ENCODE data around the gene CDS2. TPM values are rescaled to one million over a fixed set of nuclear protein-coding genes. Genes with fewer than 3 reads are reported as not detected.

Gene CDS2
- polyA plus RNA-seq, 3 donors: 32.1 to 39.7 (median 36.8) TPM

DNA sequence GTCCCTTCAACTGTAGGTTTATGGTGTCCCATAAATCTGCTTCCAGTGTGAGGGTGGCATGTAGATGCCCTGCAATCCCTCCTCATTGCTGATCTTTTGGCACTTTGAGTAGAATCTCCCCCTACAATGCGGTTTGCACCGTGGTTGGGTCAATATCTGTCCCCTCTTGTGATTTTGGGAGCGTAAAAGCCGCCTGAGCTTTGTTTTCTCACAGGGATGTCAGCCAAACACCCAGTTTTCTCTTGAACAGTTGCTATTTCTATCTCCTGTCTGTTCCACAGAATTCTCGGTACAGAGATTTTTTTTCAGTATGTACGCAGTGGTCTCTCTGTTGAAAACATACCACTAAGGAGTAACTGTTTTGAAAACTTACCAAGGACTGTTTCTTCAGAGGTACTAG is 21.8 kb downstream of the CDS2 start:
- DNase-seq: no peak

DNA sequence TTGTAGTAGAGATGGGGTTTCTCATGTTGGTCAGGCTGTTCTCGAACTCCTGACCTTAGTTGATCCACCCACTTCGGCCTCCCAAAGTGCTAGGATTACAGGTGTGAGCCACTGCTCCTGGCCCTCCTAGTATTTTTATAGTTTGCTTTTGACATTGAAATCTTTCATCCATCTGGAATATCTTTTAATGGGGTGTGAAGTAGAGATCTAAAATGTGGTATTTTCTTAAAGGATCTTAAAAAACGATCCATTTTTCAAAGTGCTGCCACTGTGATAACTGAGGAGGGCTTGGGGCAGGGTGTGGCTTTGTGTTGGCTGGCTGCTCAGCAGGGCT is 23.1 kb downstream of the CDS2 start:
- DNase-seq: no peak

DNA sequence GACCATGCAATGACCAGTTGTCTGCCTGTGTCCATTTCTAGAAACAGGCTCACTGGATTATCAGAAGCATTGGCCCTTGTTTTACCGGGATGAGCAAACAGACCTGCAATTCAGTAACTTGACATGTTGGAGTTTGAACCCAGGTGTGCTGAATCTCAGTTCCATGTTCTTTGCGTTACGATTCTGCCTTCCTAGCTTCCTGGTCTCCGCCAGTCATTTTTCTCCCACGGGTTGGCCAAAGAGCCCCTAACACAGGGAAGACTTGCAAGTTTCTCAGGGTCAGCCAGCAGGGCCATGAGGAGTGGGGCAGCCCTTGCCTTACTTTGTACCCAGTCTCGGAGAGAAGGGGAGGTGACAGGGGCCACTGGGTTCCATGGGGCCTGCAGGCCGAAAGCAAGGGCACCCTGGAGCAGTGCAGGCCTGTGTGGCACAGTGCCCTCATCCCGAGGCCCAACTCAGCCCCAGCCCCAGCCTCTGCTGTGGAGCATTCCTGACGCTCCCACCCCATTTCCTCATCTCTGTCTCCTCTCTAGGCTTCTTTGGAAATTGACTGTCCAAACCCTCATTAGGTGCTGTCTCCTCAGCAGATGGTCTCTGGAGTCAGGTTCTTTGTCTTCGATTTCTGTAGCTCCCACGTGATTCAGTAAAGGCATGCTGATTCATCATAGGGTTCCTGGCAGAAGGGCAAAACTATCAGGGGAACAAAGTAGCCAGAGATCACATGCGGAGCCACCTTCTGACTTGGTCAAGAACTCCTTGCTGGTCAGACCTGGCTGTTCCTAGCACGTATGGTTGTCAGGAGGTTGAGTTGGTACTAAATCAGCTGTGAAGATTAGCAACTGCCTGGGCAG is 23.6 kb downstream of the CDS2 start:
- no peak for DNase-seq

DNA sequence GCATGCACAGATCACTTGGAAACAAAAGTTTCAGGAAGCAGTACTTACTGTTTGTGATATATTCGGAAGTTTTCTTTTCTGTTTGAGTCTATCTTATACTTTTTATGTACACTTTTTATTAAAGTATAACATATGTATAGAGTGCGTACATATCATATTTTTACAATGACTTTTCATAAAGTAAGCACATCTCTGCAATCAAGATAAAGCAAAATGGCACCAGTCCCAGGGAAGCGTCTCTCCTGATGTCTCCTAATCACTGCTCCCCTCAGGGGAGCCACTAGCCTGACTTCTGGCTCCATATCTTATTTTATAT is 26.3 kb downstream of the CDS2 start:
- DNase-seq: no peak

DNA sequence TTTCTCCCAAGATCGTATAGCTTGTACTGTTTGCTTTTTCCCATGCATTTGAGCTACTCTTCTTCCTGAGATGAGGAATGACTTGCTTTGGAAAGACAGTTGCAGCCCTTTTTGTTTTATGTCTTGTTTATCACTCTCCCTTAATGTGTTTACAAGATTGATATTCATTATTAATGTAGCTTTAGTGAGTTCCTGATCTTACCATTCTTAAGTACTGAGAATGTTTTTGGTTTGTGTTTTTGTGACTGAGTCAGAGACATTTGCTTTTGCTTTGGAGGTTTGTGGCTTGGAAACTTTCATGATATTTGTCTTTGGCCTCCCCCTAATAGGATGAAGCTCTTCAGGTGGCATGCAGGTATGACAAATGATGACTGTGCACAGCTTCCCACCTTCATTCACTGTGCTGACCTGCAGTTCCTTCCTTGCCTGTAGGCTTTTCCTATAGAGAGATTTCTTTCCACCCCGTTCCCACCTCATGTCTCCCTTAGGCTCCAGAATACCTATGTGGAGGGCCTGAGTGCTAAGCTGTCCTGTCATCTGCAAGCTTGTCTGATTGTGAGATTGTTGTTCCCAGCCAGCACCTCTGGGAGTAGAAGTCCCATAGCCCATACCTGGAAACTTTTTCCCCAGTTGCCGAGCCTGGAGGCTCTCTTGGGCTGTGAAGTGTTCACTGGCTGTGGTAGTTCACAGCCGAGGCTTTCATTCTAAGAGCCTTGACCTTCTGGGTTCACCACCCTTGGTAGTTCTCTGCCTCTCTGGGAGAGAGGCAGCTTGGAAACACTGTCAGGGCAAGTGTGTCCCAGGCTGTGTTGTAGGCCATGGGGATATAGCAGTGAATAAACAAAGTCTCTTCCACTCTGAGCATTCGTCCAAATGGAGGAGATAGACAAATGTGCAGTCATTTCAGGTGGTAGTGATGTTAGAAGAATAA is 27.1 kb downstream of the CDS2 start:
- DNase-seq: no peak

DNA sequence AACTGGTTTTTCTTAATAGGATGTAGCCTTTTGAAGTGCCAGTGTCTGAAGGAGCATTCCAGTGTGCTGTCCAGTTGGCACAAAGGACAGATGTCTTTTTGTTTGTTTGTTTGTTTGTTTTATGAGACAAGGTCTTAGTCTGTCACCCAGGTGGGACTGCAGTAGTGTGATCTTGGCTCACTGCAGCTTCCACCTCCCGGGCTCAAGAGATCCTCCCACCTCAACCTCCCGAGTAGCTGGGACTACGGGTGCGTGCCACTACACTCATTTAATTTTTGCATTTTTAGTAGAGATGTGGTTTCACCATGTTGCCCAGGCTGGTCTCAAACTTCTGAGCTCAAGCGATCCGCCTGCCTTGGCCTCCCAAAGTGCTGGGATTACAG is 27.7 kb downstream of the CDS2 start:
- DNase-seq: no peak

DNA sequence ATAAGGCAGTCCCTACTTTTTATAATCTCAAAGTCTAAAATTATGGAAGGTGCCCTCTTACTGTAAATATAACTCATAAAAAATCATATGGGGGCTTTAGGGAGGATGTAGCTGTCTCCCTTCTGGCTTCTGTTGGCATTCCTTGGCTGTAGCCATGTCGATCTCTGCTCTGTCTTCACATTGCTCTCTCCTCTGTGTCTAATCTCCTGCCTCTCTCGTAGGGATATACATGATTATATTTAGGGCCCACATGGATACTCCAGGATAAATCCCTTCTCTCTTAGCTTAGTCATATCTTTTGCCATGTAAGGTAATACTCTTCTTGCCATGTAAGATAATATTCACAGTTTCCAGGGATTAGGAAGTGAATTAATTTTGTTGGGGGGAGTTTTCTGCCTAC is 28.6 kb downstream of the CDS2 start:
- DNase-seq: no peak

DNA sequence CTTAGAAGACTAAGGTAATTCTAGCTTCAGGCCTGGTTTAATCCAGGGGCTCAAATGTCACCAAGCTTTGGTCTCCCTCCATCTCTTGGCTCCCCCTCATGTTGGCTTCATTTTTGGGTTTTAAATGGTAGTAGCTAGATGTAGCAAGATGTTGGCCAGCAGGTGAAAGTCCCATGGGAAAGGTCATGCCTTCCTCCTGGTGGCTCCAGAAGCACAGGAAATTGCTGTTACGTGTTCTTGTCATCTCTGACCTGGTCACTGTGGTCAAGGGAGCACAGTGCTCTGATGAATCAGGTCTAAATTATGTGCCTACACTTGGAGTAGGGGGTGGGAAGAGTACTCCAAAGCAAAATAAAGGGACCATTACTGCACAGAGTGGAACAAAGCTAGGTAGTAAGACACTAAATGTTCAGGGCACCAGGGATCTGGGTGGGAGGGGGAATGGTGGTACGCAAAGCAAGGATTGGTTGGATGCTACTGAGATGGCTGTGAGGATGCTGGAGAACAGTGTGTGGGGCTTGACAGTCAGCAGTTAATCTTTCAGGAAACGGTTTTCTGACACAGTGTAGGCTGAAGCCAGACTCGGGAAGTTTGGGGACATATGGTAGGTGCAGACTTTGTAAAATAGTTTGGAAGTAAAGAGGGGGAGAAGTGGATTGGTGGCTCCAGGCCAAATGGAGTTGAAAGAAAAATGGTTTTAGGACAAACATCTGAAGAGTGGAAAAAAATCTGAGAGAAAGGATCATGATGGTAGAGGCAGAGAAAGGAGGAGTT is 30.1 kb downstream of the CDS2 start:
- no peak for DNase-seq

DNA sequence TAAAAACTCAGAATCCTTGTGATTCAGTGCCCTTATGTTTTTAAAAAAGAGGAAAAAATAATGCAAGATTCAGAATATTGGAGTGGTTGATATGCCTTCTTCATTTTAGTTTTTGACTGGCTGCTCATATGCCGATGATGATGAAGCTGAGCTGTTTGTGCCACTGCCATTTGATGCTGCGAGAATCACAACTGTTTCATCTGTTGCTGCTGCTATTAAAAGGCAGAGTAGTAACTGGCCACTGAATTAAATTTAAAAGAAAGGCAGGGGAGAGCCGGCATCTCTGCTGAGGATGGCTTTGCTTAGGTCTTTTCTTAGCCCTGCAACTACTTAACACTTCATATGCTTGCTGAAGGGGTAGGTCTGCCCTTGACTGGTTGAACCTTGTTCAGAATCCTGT is 33.1 kb downstream of the CDS2 start:
- DNase-seq: no peak

DNA sequence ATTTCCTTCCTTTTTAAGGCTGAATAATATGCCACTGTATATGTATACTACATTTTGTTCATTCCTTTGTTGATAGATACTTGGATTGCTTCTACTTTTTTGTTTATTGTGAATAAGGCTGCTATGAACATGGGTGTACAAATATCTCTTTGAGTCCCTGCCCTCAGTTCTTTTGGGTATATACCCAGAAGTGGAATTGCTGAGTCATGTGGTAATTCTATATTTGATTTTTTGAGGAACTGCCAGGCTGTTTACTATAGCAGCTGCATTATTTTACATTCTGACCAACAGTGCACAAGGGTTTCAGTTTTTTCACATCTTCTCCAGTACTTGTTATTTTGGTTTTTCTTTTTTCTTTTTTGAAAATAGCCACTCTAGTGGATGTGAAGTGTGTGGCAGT is 34.1 kb downstream of the CDS2 start:
- DNase-seq: no peak

DNA sequence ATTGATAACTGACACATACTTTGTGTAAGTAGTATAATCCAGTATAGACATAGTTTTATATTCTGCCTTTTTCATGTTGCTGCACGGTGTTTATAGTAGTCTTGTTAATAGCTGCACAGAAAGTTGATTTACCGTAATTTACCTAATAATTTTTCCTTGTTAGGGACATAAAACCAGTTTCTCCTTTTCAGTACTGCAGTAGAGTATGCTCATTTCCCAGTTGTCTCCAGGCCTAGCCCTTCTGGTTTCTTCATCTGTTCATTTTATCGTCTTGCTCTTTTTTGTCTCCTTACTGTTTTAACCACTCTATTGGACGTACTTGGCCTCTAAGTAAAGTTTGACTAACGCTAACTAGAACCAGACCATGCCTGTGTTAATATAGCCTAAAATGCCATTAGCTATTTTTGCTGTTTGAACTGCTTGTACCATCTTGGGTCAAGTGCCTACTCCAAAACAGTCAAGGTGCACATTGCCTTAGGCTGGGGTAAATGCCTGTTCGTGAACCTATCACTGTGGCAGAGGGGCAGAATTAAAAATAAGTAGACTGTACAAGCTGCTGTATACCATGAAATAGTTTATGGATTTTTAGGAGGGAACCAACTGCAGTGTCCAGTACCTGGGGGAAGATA is 34.8 kb downstream of the CDS2 start:
- DNase-seq: no peak

DNA sequence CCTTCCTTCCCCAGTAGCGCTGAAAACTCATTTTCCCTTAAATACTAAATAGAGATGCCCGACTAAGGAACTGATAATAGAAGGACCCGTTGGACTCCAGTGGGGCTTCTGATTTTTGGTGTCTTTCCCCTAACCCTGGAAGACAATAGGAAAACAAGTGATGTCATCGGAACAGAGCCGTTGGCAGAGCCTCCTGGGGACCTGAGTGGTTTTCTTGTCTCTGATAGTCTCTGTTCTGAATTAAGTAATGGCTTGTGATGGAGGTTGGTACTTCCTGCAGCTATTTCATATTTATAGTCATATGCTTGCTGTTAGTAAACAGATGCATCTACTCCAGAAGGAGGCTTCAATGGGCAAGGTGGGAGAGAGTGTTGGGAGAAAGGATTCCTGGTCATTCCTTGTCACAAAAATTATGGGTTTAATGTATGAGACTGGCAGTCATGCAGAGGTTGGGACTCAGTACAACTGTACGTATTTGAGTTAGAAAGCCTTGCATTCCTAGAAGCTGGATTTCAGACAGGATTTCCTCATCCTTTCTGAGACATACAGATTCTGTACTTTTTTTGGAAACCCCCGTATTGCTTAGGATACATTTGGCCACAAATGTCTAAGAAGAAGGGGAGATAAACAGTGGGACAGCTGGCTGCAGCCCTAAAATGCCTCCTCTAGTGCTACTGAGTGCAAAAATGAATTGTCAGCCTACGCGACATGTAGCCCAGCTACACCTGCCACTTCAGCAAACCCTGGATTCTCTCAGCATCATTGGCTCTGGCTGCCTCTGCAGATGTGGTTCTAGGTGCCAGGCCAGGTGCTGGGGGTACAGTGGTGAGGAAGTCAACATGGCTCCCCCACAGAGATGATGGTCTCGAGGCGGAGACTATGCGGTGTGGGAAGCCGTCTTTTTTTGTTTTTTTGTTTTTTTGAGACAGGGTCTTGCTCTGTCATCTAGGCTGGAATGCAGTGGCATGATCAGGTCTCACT is 38.1 kb downstream of the CDS2 start:
- DNase-seq: no peak

DNA sequence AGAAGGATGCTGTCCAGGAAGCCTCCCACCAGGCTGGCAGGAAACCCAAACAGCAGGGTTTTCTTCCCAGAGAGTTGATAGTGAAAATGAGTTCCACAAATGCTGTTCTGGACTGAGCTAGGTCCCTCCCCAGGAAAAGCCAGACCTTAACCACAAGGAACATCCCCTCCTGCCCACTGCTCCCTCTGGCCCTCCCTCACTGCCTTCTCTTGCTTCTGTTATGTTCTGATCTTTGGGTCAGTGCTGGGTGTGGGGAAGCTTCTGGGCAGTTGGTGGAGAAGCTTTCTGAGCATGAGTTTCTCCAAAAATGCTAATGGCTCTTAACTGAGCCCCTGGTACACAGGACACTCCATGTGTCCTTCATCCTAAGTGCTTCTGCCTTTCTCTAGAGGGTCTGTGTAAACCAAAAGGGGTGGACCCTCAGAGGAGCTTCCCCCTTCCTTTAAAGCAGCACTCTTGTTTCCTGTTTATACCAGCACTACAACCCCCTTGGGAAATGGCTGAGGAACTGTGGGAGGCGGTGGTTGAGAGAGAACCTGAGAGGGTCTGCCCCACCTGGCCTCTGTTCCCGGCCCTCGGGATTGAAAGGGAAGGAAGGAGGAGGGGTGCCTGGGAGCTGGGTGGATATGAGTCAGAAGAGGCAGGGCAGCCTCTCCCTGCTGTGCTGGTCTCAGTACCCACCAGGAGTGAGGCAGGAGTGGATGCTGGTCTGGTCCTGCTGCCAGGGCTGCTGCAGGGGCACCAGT is 42.0 kb downstream of the CDS2 start:
- no peak for DNase-seq

DNA sequence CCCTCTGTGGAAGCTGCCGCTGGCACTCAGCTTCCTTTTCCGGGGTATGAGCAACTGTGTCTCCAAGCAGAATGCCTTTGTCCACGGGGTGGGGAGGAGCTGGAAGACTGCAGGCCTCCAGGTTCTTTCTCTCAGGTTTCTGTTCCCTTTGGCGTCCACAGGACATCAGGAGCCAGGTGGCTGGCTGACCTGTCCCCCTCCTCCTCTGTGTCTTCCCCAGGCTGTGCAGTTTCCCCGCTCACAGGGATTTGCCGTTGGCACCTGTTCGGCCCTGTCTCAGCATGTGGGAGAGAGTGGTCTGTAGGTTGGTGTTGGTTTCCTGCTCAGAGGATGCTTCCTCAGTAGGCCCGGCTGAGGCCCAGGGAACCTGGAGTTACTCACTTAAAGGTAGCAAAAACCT is 43.5 kb downstream of the CDS2 start:
- DNase-seq: no peak

DNA sequence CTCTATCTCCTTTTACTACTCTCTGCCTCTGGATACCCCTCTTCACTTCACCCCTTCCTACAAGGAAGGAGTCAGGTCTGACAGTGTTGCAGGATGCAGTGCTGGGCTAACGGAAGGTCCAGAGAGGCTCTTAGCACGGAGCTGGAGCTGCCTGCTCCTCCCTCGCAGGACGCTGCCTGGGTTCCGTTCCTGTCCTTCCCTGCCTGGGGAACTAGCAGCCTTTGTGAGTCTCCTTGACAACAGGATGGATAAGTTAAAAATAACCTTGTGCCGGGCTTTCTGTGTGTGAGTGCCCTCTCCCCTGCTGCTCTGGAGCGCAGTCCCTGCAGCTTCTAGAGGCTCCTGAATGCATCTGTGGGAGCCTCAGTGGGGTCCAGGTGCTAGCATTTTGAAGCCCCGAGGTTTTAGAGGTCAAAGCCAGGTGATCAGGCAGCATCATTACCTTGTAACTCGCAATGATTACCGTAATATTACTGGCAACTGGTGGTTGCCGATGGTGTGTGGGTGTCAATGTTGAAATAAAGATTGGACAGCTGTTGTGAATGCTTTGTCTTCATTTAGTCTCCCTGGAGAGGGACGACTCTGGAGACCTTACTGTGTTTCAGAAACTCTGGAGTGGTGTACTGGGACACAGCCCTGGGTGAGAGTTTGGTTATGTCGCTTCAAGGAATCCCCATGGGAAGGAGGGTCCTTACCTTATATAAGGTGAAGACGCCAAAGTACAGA is 44.4 kb downstream of the CDS2 start:
- DNase-seq: no peak

DNA sequence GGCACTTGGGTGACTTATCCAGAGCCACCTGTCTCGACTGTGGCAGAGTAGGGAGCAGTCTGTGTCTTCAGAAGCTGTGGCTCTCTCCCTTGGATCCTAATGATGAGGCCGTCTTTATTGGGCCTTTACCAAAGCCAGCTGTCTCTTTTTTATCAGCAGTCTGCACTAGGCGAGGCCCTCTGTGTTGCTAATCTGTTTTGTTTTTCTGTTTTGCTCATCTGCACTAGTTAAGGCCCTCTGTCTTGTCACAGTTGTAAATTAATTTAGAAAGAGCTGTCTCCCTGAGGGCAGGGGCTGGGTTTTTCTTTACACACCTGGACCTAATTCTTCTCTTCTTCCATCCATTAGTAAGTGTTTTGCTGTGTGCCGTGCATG is 45.0 kb downstream of the CDS2 start:
- no peak for DNase-seq

DNA sequence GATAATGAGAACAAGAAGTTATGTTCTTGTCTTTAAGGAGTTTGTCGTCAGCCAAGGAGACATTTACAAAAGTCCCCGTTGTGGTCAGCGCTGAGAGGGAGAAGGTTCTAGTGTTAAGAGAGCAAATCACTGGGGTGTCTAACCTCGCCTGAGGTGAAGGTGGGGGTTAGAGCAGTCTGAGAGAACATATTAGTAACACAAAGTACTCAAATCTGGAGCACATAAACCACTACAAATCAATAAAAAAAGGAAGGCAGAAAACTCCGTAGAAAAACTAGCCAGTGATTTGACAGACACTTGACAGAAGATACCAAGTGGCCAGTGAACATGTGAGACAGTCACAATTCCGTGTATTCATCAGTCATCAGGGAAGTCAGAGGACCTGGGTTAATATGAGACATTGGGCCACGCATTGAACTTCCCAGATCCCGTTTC is 45.4 kb downstream of the CDS2 start:
- DNase-seq: no peak

DNA sequence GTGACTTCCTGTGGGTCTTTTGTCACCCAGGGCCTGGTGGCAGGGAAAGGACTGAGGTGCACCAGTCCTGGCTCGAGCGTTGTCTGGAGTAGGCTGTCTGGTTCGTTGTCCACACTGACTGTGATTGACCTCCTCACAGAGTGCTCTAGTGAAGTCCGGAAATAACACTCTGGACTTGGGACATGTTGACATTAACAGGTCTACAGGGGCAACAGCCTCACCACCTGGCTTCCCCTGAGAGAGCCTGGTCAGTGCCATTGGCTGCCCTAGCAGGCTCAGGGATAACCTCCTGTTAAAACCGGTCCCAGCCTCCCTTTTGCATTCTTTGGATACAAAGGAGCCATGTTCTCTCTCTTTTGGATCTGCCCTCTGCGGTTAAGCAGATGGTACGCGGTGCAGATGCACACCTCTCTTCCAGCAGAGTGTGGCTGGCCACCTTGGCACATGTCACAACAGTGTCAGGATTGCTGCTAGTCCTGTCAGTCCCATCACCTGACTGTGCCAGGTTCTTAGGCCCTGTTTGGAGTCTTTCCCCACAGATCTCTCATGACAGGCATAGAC is 46.2 kb downstream of the CDS2 start:
- no peak for DNase-seq

DNA sequence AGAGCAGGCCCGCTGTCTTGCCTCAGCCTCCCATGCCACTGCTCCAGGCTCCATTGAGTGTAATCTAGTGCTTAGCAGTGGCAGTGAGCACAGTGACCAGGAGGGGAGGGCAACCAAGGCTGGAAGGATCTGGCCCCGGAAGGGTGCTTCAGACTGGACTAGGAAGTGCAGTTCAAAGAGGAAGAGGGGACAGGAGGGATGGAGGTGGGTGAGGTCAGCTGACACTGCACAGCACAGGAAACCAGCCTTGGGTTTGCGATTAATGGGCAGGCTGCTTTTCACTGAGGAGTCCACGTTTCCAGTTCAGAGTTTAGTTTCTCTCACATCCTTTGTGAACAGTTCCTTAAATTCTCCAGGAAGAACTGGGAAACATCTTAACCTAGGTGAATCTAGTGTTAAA is 46.9 kb downstream of the CDS2 start:
- DNase-seq: no peak
